ENCODE data around the gene DENND11. TPM values are rescaled to one million over a fixed set of nuclear protein-coding genes. Genes with fewer than 3 reads are reported as not detected.

Gene DENND11
- polyA plus RNA-seq, 1 experiment: 4.9 TPM

GRCh38 chr7:141671705-141672496 is 30.1 kb downstream of the DENND11 start:
- TF ChIP-seq CTCF (IDR thresholded peaks at IDR 0.05; ENCODE audit: low read depth, low read length): no peak
- DNase-seq (ENCODE audit: low read depth, low spot score): no peak
- CTCF ChIA-PET: interaction anchor here (1.5 kb wide), 1 partner anchor 22 kb away, joined by 7 read pairs; no protein-coding TSS in a partner anchor
- H3K9me3 ChIP-seq (ENCODE audit: control insufficient read depth, insufficient read depth, low read length): peaks cover 3% of the 10 kb centered on the region; the same call in 1 of the 2 replicates
- POLR2A ChIA-PET: no interaction called here
- no peaks in the 10 kb centered on the region for H3K27me3 ChIP-seq (ENCODE audit: control insufficient read depth, insufficient read depth, low read length)
- no peak overlapping the region for H3K27ac ChIP-seq (ENCODE audit: low read depth, low read length)
- H3K4me3 ChIP-seq (ENCODE audit: low read depth, low read length): no peak overlapping the region

GRCh38 chr7:141668853-141669252 is 33.1 kb downstream of the DENND11 start:
- CTCF ChIA-PET: interaction anchor here (0.7 to 2.0 kb wide), 5 partner anchors 8 to 69 kb away, joined by 3 to 9 read pairs (median 7); partner anchors contain the start of gene SSBP1
- TF ChIP-seq CTCF (IDR thresholded peaks at IDR 0.05; ENCODE audit: low read depth, low read length): no peak
- no peak overlapping the region for H3K4me3 ChIP-seq (ENCODE audit: low read depth, low read length)
- H3K9me3 ChIP-seq (ENCODE audit: control insufficient read depth, insufficient read depth, low read length): no peaks in the 10 kb centered on the region
- no peak overlapping the region for H3K27ac ChIP-seq (ENCODE audit: low read depth, low read length)
- DNase-seq (ENCODE audit: low read depth, low spot score): no peak
- H3K27me3 ChIP-seq (ENCODE audit: control insufficient read depth, insufficient read depth, low read length): no peaks in the 10 kb centered on the region
- POLR2A ChIA-PET: no interaction called here

GRCh38 chr7:141666071-141666470 is 35.9 kb downstream of the DENND11 start:
- no peaks in the 10 kb centered on the region for H3K27me3 ChIP-seq (ENCODE audit: control insufficient read depth, insufficient read depth, low read length)
- DNase-seq (ENCODE audit: low read depth, low spot score): no peak
- no peak overlapping the region for H3K4me3 ChIP-seq (ENCODE audit: low read depth, low read length)
- ChIA-PET POLR2A (no interaction called here), CTCF (no interaction called here)
- no peak for TF ChIP-seq CTCF (IDR thresholded peaks at IDR 0.05; ENCODE audit: low read depth, low read length)
- no peak overlapping the region for H3K27ac ChIP-seq (ENCODE audit: low read depth, low read length)
- no peaks in the 10 kb centered on the region for H3K9me3 ChIP-seq (ENCODE audit: control insufficient read depth, insufficient read depth, low read length)

- Histone ChIP-seq H3K4me3 (ENCODE audit: low read depth, low read length) (no peak overlapping the region), H3K27me3 (ENCODE audit: control insufficient read depth, insufficient read depth, low read length) (no peaks in the 10 kb centered on the region), H3K27ac (ENCODE audit: low read depth, low read length) (no peak overlapping the region), H3K9me3 (ENCODE audit: control insufficient read depth, insufficient read depth, low read length) (no peaks in the 10 kb centered on the region)
- TF ChIP-seq CTCF (IDR thresholded peaks at IDR 0.05; ENCODE audit: low read depth, low read length): no peak
- no peak for DNase-seq (ENCODE audit: low read depth, low spot score)
- ChIA-PET CTCF (no interaction called here), POLR2A (no interaction called here)
These were observed 36.5 kb downstream of the DENND11 start for GRCh38 chr7:141665208-141666035.

- Histone ChIP-seq H3K4me3 (ENCODE audit: low read depth, low read length) (no peak overlapping the region), H3K9me3 (ENCODE audit: control insufficient read depth, insufficient read depth, low read length) (no peaks in the 10 kb centered on the region), H3K27me3 (ENCODE audit: control insufficient read depth, insufficient read depth, low read length) (no peaks in the 10 kb centered on the region), H3K27ac (ENCODE audit: low read depth, low read length) (no peak overlapping the region)
- POLR2A ChIA-PET: no interaction called here
- TF ChIP-seq CTCF (IDR thresholded peaks at IDR 0.05; ENCODE audit: low read depth, low read length): no peak
- CTCF ChIA-PET: no interaction called here
- DNase-seq (ENCODE audit: low read depth, low spot score): no peak
These were observed 37.5 kb downstream of the DENND11 start for GRCh38 chr7:141664450-141664849.

All from AG04450 (cell line).